Thoracic aorta (tissue), 2 donors: ENCODE results near the gene PRPSAP2. TPM values are rescaled to one million over a fixed set of nuclear protein-coding genes. Genes with fewer than 3 reads are reported as not detected.
"Not testable (repeated sequence)": the region's sequence is repeated elsewhere in the genome, so short reads cannot be mapped to it uniquely, and the experiment has no call there.

ENCODE experiments used
- ATAC-seq: fragments of 150-250 bp; one replicate; pipeline ENCODE4 v1.8.0; 2017; ENCODE audit warnings: low read depth; ENCODE audit not compliant: insufficient number of reproducible peaks, low FRiP score
- DNase-seq: peaks from one replicate; pipeline ENCODE4 v3.0.0-alpha.2; 2020; ENCODE audit warnings: low spot score
- H3K27ac ChIP-seq, 2 donors: fragments of 200-600 bp; sonication (generic); 1 replicate in 1 of 2; 2 replicates in 1 of 2; pipeline ENCODE4 v1.5.1; 2016; ENCODE audit warnings: mild to moderate bottlenecking in 2 of 2, moderate library complexity in 2 of 2
- H3K27me3 ChIP-seq: fragments of 200-600 bp; sonication (generic); replicated peaks from 2 replicates; pipeline ENCODE4 v1.6.0; 2016; ENCODE audit warnings: mild to moderate bottlenecking; ENCODE audit not compliant: insufficient read depth
- H3K36me3 ChIP-seq: fragments of 200-600 bp; sonication (generic); one replicate; pipeline ENCODE4 v1.5.1; 2016
- H3K4me1 ChIP-seq, 2 donors: fragments of 200-600 bp; sonication (generic); 1 replicate in 1 of 2; 2 replicates in 1 of 2; pipeline versions ENCODE4 v1.5.1 to v1.6.0; 2016; ENCODE audit warnings: low read depth in 2 of 2, mild to moderate bottlenecking in 1 of 2; ENCODE audit not compliant: control insufficient read depth in 1 of 2
- H3K4me3 ChIP-seq: fragments of 200-600 bp; sonication (generic); 2 replicates; pipeline ENCODE4 v1.5.1; 2016; ENCODE audit warnings: mild to moderate bottlenecking
- H3K9me3 ChIP-seq: fragments of 200-600 bp; sonication (generic); 2 replicates; pipeline ENCODE4 v1.5.1; 2016
- CTCF ChIP-seq: fragments of 200-600 bp; sonication (generic); IDR thresholded peaks from one replicate; pipeline ENCODE4 v1.5.1; 2019; ENCODE audit warnings: antibody characterized with exemption
- total RNA-seq, 2 donors: library from RNA; depleted of rRNA; stranded (reverse); fragments of >200 nt; gene quantifications; one replicate each; pipeline versions ENCODE4 v1.1.0 to v1.2.3, GENCODE V29; 2016

The PRPSAP2 gene
- 10 to 100 TPM; 21.3 to 26.9 TPM for total RNA-seq

- DNase-seq = peak; percentile 85
- no peaks in the 10 kb centered on the region for H3K27me3 ChIP-seq
- TF ChIP-seq CTCF = no peak
- H3K4me1 ChIP-seq = peaks cover 18 to 28% of the 10 kb centered on the region in 2 donors
- peak within 1 kb of the TSS; percentile 88 to 93 for H3K27ac ChIP-seq
- H3K9me3 ChIP-seq = no peaks in the 10 kb centered on the region
- H3K4me3 ChIP-seq = peak within 1 kb of the TSS; percentile 93
- H3K36me3 ChIP-seq = no peaks in the 10 kb centered on the region
- ATAC-seq = peak; percentile 50
Observed at GRCh38 chr17:18857864-18858566, at the start of gene PRPSAP2. Gene PRPSAP2, plus strand, starts transcription at chr17:18858131. Its CDS starts 7,703 bp downstream, at chr17:18865834.

- not testable (repeated sequence) for H3K27me3 ChIP-seq, H3K27ac ChIP-seq, H3K4me1 ChIP-seq, H3K4me3 ChIP-seq, DNase-seq, ATAC-seq, H3K9me3 ChIP-seq, H3K36me3 ChIP-seq
Observed at GRCh38 chr17:18815924-18816323, 42.0 kb upstream of the PRPSAP2 start.

GRCh38 chr17:18816489-18817371, 41.2 kb upstream of the PRPSAP2 start:
- H3K4me3 ChIP-seq, H3K27ac ChIP-seq, H3K27me3 ChIP-seq, H3K9me3 ChIP-seq, H3K36me3 ChIP-seq, DNase-seq, H3K4me1 ChIP-seq, ATAC-seq: not testable (repeated sequence)
- peak; percentile 59 for TF ChIP-seq CTCF

GRCh38 chr17:18821430-18821829, 36.5 kb upstream of the PRPSAP2 start:
- not testable (repeated sequence) for ATAC-seq, H3K27ac ChIP-seq, DNase-seq, H3K4me3 ChIP-seq, H3K4me1 ChIP-seq, H3K36me3 ChIP-seq, H3K27me3 ChIP-seq, H3K9me3 ChIP-seq

GRCh38 chr17:18827613-18828012, 30.3 kb upstream of the PRPSAP2 start:
- H3K9me3 ChIP-seq, DNase-seq, H3K27ac ChIP-seq, H3K36me3 ChIP-seq, H3K27me3 ChIP-seq, H3K4me1 ChIP-seq, ATAC-seq, H3K4me3 ChIP-seq: not testable (repeated sequence)

GRCh38 chr17:18848501-18848900, 9.4 kb upstream of the PRPSAP2 start:
- no peaks in the 10 kb centered on the region for H3K27me3 ChIP-seq
- no peaks in the 10 kb centered on the region for H3K36me3 ChIP-seq
- ATAC-seq (no peak), DNase-seq (no peak)
- H3K4me1 ChIP-seq = no peaks in the 10 kb centered on the region
- no peak overlapping the region for H3K27ac ChIP-seq
- TF ChIP-seq CTCF = no peak
- no peaks in the 10 kb centered on the region for H3K9me3 ChIP-seq
- H3K4me3 ChIP-seq = no peak overlapping the region
